BJ (cell line): ENCODE data around the gene PCDHB7. TPM values are rescaled to one million over a fixed set of nuclear protein-coding genes. Genes with fewer than 3 reads are reported as not detected.
"Not testable (repeated sequence)": the region's sequence is repeated elsewhere in the genome, so short reads cannot be mapped to it uniquely, and the experiment has no call there.

Experiments
- CTCF ChIA-PET: fragments of 350-600 bp; formaldehyde crosslinking; extraction: SDS; loops from one replicate; lab custom pipeline; 2021; ENCODE audit warnings: antibody characterized with exemption, inconsistent platforms; lab: Yijun Ruan, JAX
- POLR2A ChIA-PET: fragments of 300-600 bp; sonication (Branson Sonifier 250); formaldehyde crosslinking; extraction: SDS; loops from one replicate; lab custom pipeline; 2021; ENCODE audit warnings: antibody characterized with exemption; lab: Charles Lee
- DNase-seq: peaks from one replicate; pipeline ENCODE4 v3.0.0-alpha.2; 2011; ENCODE audit warnings: low read depth
- H3K27me3 ChIP-seq: 2 replicates; pipeline ENCODE4 v1.6.0; 2011; ENCODE audit warnings: low read length; ENCODE audit not compliant: control insufficient read depth, insufficient read depth
- H3K36me3 ChIP-seq: 2 replicates; pipeline ENCODE4 v1.5.1; 2011; ENCODE audit warnings: low read length; ENCODE audit not compliant: control insufficient read depth, insufficient read depth
- H3K4me3 ChIP-seq: 2 replicates; pipeline ENCODE4 v1.5.1; 2011; ENCODE audit warnings: low read depth, mild to moderate bottlenecking, control low read depth, low read length
- polyA plus RNA-seq: library from polyadenylated mRNA; depleted of rRNA; stranded (reverse); fragments of >200 nt; gene quantifications from 2 replicates; pipeline ENCODE4 v1.2.3, GENCODE V29; 2011
- TF ChIP-seq, protein P1 (sequence below): IDR thresholded peaks from 2 replicates; pipeline ENCODE4 v1.5.1; 2011; ENCODE audit warnings: low read depth, mild to moderate bottlenecking, control low read depth, inconsistent platforms, low read length, moderate library complexity; ENCODE audit not compliant: insufficient read depth

PCDHB7 gene
- polyA plus RNA-seq, 1 experiment, result 0.44 TPM

GRCh38 chr5:141199359-141200235, 27.2 kb downstream of the PCDHB7 start, which contains the start of gene PCDHB11:
PCDHB11 (plus strand) TSS chr5:141199627; CDS start chr5:141199775, 148 bp downstream.
- Histone ChIP-seq H3K36me3 (no peaks in the 10 kb centered on the region), H3K4me3 (no peak within 1 kb of the TSS), H3K27me3 (no peaks in the 10 kb centered on the region)
- CTCF ChIA-PET, result interaction anchor here (0.7 to 2.1 kb wide), 8 partner anchors 8 to 365 kb away, joined by 3 to 7 read pairs (median 4); partner anchors contain the start of genes PCDHB12, PCDHB9 and PCDHGB3
- TF ChIP-seq, protein P1, sequence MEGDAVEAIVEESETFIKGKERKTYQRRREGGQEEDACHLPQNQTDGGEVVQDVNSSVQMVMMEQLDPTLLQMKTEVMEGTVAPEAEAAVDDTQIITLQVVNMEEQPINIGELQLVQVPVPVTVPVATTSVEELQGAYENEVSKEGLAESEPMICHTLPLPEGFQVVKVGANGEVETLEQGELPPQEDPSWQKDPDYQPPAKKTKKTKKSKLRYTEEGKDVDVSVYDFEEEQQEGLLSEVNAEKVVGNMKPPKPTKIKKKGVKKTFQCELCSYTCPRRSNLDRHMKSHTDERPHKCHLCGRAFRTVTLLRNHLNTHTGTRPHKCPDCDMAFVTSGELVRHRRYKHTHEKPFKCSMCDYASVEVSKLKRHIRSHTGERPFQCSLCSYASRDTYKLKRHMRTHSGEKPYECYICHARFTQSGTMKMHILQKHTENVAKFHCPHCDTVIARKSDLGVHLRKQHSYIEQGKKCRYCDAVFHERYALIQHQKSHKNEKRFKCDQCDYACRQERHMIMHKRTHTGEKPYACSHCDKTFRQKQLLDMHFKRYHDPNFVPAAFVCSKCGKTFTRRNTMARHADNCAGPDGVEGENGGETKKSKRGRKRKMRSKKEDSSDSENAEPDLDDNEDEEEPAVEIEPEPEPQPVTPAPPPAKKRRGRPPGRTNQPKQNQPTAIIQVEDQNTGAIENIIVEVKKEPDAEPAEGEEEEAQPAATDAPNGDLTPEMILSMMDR, result no peak
- POLR2A ChIA-PET, result interaction anchor here (0.7 kb wide), 1 partner anchor 1585 kb away, joined by 3 read pairs; no protein-coding TSS in a partner anchor
- DNase-seq, result no peak

DNA sequence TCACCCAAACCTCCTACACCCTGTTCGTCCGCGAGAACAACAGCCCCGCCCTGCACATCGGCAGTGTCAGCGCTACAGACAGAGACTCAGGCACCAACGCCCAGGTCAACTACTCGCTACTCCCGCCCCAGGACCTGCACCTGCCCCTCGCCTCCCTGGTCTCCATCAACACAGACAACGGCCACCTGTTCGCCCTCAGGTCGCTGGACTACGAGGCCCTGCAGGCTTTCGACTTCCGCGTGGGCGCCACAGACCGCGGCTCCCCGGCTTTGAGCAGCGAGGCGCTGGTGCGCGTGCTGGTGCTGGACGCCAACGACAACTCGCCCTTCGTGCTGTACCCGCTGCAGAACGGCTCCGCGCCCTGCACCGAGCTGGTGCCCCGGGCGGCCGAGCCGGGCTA, 28.7 kb downstream of the PCDHB7 start:
- CTCF ChIA-PET, H3K36me3 ChIP-seq, H3K27me3 ChIP-seq, H3K4me3 ChIP-seq, DNase-seq, POLR2A ChIA-PET: not testable (repeated sequence)

- H3K4me3 ChIP-seq, DNase-seq, H3K36me3 ChIP-seq, POLR2A ChIA-PET, H3K27me3 ChIP-seq: not testable (repeated sequence)
- CTCF ChIA-PET, result interaction anchor here (0.9 kb wide), 1 partner anchor 12 kb away, joined by 3 read pairs; the partner anchor contains the start of gene PCDHB13
Observed at GRCh38 chr5:141201646-141202045, 29.2 kb downstream of the PCDHB7 start.

DNA sequence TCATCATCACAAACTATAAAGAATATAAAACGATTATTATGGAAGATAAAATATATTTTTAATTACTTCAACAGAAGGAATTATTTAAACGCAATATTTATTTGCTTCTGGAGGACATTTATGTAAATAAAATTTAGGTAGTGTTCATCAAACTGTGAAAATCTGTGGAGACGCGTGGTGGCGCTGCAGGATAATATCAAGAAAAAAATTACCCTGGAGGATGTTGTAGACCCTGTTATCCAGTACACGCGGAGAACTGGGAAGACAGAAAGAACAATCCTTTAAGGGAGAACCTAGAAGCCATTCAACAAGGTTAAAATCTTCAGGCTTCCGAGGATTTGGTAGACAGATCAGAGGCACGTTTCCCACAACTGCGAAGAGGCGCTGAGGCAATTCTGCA, 36.0 kb downstream of the PCDHB7 start, which contains the start of gene PCDHB12:
PCDHB12 (plus strand) TSS at position 242 of the 400 bp plus-strand sequence. CDS start 189 bp downstream, outside the sequence.
- ChIA-PET CTCF (interaction anchor here (0.6 to 1.5 kb wide), 6 partner anchors 10 to 356 kb away, joined by 3 to 7 read pairs (median 3); partner anchors contain the start of genes PCDHB10, PCDHB14 and PCDHGA11), POLR2A (no interaction called here)
- Histone ChIP-seq H3K36me3 (no peaks in the 10 kb centered on the region), H3K27me3 (no peaks in the 10 kb centered on the region), H3K4me3 (no peak within 1 kb of the TSS)
- no peak for DNase-seq
- TF ChIP-seq, protein P1, result 0 out of 2 replicates have a peak, but pooled peaks have one; percentile 10

- H3K4me3 ChIP-seq, POLR2A ChIA-PET, CTCF ChIA-PET: not testable (repeated sequence)
Observed at GRCh38 chr5:141210281-141210680, 37.8 kb downstream of the PCDHB7 start.

GRCh38 chr5:141210849-141211248, 38.4 kb downstream of the PCDHB7 start:
- CTCF ChIA-PET, H3K27me3 ChIP-seq, H3K36me3 ChIP-seq, POLR2A ChIA-PET, DNase-seq, H3K4me3 ChIP-seq: not testable (repeated sequence)

More at GRCh38 chr5:141210281-141210680, 37.8 kb downstream of the PCDHB7 start:
- DNase-seq, H3K36me3 ChIP-seq, H3K27me3 ChIP-seq: not testable (repeated sequence)
